ENCODE measurements around the gene CD8B. TPM values are rescaled to one million over a fixed set of nuclear protein-coding genes. Genes with fewer than 3 reads are reported as not detected.

The CD8B gene
- total and polyA plus RNA-seq, 2 experiments from 2014 or later, result not detected

DNA sequence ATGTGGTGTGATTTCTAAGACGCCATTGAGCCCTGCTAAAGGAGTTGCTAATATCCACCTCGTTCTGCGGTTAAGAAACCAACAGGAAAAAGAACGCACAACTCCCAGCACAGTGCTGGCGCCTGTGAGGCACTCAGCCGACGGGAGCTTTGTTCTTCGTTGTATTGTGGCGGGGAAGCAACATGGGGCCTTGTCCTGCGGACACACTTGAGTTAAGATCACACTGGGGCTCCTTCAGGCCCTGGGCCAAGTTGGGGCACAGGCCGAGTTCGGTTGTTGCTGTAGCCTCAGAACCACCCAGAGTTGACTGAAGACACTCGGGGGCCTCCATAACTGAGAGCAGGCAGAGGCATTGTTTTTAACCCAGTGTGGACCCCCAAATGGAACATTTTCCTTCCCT, 40.4 kb downstream of the CD8B start:
- TF ChIP-seq EZH2 (IDR thresholded peaks at IDR 0.05; ENCODE audit: insufficient read depth, poor library complexity, severe bottlenecking) (no peak), EZH2phosphoT487 (IDR thresholded peaks at IDR 0.05; ENCODE audit: insufficient read depth, low read depth) (no peak)
- H3F3A ChIP-seq (ENCODE audit: insufficient read depth), result no peaks in the 10 kb centered on the region
- no peak overlapping the region for H2AFZ ChIP-seq
- no peak overlapping the region for H3K9ac ChIP-seq
- no peak overlapping the region for H3K4me3 ChIP-seq
- no peaks in the 10 kb centered on the region for H3K36me3 ChIP-seq (ENCODE audit: low read depth)
- peaks cover 33% of the 10 kb centered on the region for H3K27me3 ChIP-seq (replicated peaks; ENCODE audit: insufficient read depth)
- H3K9me3 ChIP-seq (ENCODE audit: low read depth), result no peaks in the 10 kb centered on the region
- H3K9me2 ChIP-seq (ENCODE audit: insufficient read depth), result no peaks in the 10 kb centered on the region
- no peaks in the 10 kb centered on the region for H4K20me1 ChIP-seq (ENCODE audit: insufficient read depth)
- in situ Hi-C loops (cut with MboI), result no loop called here
- no peak for DNase-seq
- H3K27ac ChIP-seq, result no peak overlapping the region
- no peaks in the 10 kb centered on the region for H3K79me2 ChIP-seq (ENCODE audit: insufficient read depth)
- WGBS, 2 experiments (ENCODE audit: low coverage in 1 of 2, low lambda C conversion rate in 2 of 2, missing lambda C conversion rate in 2 of 2), result 75 to 78% methylated on average over 13 of the region's 13 CpGs
- no peaks in the 10 kb centered on the region for H3K4me1 ChIP-seq (ENCODE audit: insufficient read depth)
- H3K4me2 ChIP-seq (ENCODE audit: unreplicated experiment), result no peak overlapping the region

DNA sequence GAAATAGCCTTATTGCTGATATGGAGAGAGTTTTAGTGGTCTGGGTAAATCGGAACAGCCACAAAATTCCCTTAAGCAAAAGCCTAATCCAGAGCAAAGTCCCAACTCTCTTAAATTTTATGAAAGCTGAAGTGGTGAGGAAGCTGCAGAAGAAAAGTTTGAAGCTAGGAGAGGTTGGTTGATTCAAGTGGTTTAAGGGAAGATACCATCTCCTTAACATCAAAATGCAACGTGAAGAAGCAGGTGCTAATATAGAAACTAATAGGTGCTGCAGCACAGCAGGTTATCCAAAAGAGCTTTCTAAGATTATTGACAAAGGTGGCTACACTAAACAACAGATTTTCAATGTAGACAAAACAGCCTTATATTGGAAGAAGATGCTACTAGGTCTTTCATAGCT, 42.7 kb downstream of the CD8B start:
- no peaks in the 10 kb centered on the region for H3K4me1 ChIP-seq (ENCODE audit: insufficient read depth)
- no peak overlapping the region for H3K9ac ChIP-seq
- H3K27ac ChIP-seq, result no peak overlapping the region
- peaks cover 35% of the 10 kb centered on the region for H3K27me3 ChIP-seq (replicated peaks; ENCODE audit: insufficient read depth)
- TF ChIP-seq EZH2phosphoT487 (IDR thresholded peaks at IDR 0.05; ENCODE audit: insufficient read depth, low read depth), result no peak
- no peak for TF ChIP-seq EZH2 (IDR thresholded peaks at IDR 0.05; ENCODE audit: insufficient read depth, poor library complexity, severe bottlenecking)
- H4K20me1 ChIP-seq (ENCODE audit: insufficient read depth), result no peaks in the 10 kb centered on the region
- H3K79me2 ChIP-seq (ENCODE audit: insufficient read depth), result no peaks in the 10 kb centered on the region
- WGBS, 2 experiments (ENCODE audit: low coverage in 1 of 2, low lambda C conversion rate in 2 of 2, missing lambda C conversion rate in 2 of 2), result 65 to 89% methylated on average over 2 of the region's 2 CpGs
- H3K9me3 ChIP-seq (ENCODE audit: low read depth), result no peaks in the 10 kb centered on the region
- H3K9me2 ChIP-seq (ENCODE audit: insufficient read depth), result no peaks in the 10 kb centered on the region
- no peaks in the 10 kb centered on the region for H3F3A ChIP-seq (ENCODE audit: insufficient read depth)
- no peak overlapping the region for H2AFZ ChIP-seq
- H3K4me3 ChIP-seq, result no peak overlapping the region
- H3K4me2 ChIP-seq (ENCODE audit: unreplicated experiment), result no peak overlapping the region
- H3K36me3 ChIP-seq (ENCODE audit: low read depth), result no peaks in the 10 kb centered on the region
- in situ Hi-C loops (cut with MboI), result no loop called here
- no peak for DNase-seq

DNA sequence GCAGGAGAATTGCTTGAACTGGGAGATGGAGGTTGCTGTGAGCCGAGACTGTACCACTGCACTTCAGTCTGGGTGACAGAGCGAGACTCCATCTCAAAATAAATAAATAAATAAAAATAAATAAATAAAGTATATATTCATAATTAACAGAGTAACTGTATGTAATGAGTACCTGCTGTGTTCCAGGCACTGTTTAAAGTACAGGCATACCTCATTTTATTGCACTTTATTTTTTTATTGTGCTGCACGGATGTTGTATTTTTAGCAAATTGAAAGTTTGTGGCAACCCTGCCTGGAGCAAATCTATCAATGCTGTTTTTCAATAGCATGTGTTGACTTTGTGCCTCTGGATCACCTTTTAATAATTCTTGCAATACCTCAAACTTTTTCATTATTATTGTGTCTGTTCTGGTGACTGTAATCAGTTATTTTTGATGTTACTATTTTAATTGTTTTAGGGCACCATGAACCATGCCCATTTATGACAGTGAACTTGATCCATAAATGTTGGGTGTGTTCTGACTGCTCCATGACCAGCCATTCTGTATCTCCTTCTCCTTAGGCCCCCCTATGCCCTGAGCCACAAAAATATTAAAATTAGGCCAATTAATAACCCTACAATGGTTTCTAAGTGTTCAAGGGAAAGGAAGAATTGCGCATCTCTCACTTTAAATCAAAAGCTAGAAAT, 43.4 kb downstream of the CD8B start:
- Histone ChIP-seq H3K9ac (no peak overlapping the region), H2AFZ (no peak overlapping the region), H3K9me2 (ENCODE audit: insufficient read depth) (no peaks in the 10 kb centered on the region), H3K36me3 (ENCODE audit: low read depth) (no peaks in the 10 kb centered on the region), H3K79me2 (ENCODE audit: insufficient read depth) (no peaks in the 10 kb centered on the region), H4K20me1 (ENCODE audit: insufficient read depth) (no peaks in the 10 kb centered on the region), H3K27me3 (replicated peaks; ENCODE audit: insufficient read depth) (peaks cover 35% of the 10 kb centered on the region), H3K9me3 (ENCODE audit: low read depth) (no peaks in the 10 kb centered on the region), H3K4me2 (ENCODE audit: unreplicated experiment) (no peak overlapping the region), H3K27ac (no peak overlapping the region), H3K4me3 (no peak overlapping the region), H3F3A (ENCODE audit: insufficient read depth) (no peaks in the 10 kb centered on the region), H3K4me1 (ENCODE audit: insufficient read depth) (no peaks in the 10 kb centered on the region)
- TF ChIP-seq EZH2phosphoT487 (IDR thresholded peaks at IDR 0.05; ENCODE audit: insufficient read depth, low read depth) (no peak), EZH2 (IDR thresholded peaks at IDR 0.05; ENCODE audit: insufficient read depth, poor library complexity, severe bottlenecking) (no peak)
- no peak for DNase-seq
- in situ Hi-C loops (cut with MboI), result no loop called here
- 66 to 72% methylated on average over 4 of the region's 4 CpGs for WGBS, 2 experiments (ENCODE audit: low coverage in 1 of 2, low lambda C conversion rate in 2 of 2, missing lambda C conversion rate in 2 of 2)

GRCh38 chr2:86815611-86816010, 46.1 kb downstream of the CD8B start:
- 48 to 69% methylated on average over 1 of the region's 1 CpG for WGBS, 2 experiments (ENCODE audit: low coverage in 1 of 2, low lambda C conversion rate in 2 of 2, missing lambda C conversion rate in 2 of 2)
- H3K4me2 ChIP-seq (ENCODE audit: unreplicated experiment), result no peak overlapping the region
- H3K27ac ChIP-seq, result no peak overlapping the region
- no peaks in the 10 kb centered on the region for H4K20me1 ChIP-seq (ENCODE audit: insufficient read depth)
- in situ Hi-C loops (cut with MboI), result no loop called here
- H3F3A ChIP-seq (ENCODE audit: insufficient read depth), result no peaks in the 10 kb centered on the region
- no peaks in the 10 kb centered on the region for H3K9me3 ChIP-seq (ENCODE audit: low read depth)
- H3K9me2 ChIP-seq (ENCODE audit: insufficient read depth), result no peaks in the 10 kb centered on the region
- H2AFZ ChIP-seq, result no peak overlapping the region
- no peak overlapping the region for H3K4me3 ChIP-seq
- peaks cover 51% of the 10 kb centered on the region for H3K27me3 ChIP-seq (replicated peaks; ENCODE audit: insufficient read depth)
- H3K36me3 ChIP-seq (ENCODE audit: low read depth), result no peaks in the 10 kb centered on the region
- H3K79me2 ChIP-seq (ENCODE audit: insufficient read depth), result no peaks in the 10 kb centered on the region
- TF ChIP-seq EZH2 (IDR thresholded peaks at IDR 0.05; ENCODE audit: insufficient read depth, poor library complexity, severe bottlenecking), result no peak
- TF ChIP-seq EZH2phosphoT487 (IDR thresholded peaks at IDR 0.05; ENCODE audit: insufficient read depth, low read depth), result no peak
- DNase-seq, result no peak
- no peak overlapping the region for H3K9ac ChIP-seq
- no peaks in the 10 kb centered on the region for H3K4me1 ChIP-seq (ENCODE audit: insufficient read depth)
